Measurements from ENCODE around the gene WDR64. TPM values are rescaled to one million over a fixed set of nuclear protein-coding genes. Genes with fewer than 3 reads are reported as not detected.
A peak's percentile ranks its signal among the peaks of the same experiment; 100 is the strongest.

The WDR64 gene
- total and polyA plus RNA-seq, 8 donors, result 0.17 to 0.33 (median 0.28) TPM; not detected in 3

GRCh38 chr1:241816008-241816407 lies 163.9 kb downstream of the WDR64 start:
- no peaks in the 10 kb centered on the region for H3K36me3 ChIP-seq
- no peak for TF ChIP-seq CTCF (IDR thresholded peaks at IDR 0.05)
- intact Hi-C loops (cut with DNase I), result no loop called here
- no peak overlapping the region for H3K4me3 ChIP-seq
- H3K9me3 ChIP-seq, result no peaks in the 10 kb centered on the region
- ATAC-seq (no peak), DNase-seq (no peak)
- H3K27ac ChIP-seq, result no peak overlapping the region
- no peaks in the 10 kb centered on the region for H3K4me1 ChIP-seq
- no peaks in the 10 kb centered on the region for H3K27me3 ChIP-seq

GRCh38 chr1:241817331-241817792 lies 165.3 kb downstream of the WDR64 start:
- Histone ChIP-seq H3K9me3 (no peaks in the 10 kb centered on the region), H3K27ac (no peak overlapping the region), H3K27me3 (no peaks in the 10 kb centered on the region), H3K36me3 (no peaks in the 10 kb centered on the region), H3K4me1 (no peaks in the 10 kb centered on the region), H3K4me3 (no peak overlapping the region)
- no peak for DNase-seq
- intact Hi-C loops (cut with DNase I), result no loop called here
- no peak for TF ChIP-seq CTCF (IDR thresholded peaks at IDR 0.05)
- peak; percentile 43 for ATAC-seq

- intact Hi-C loops (cut with DNase I), result no loop called here
- TF ChIP-seq CTCF (IDR thresholded peaks at IDR 0.05), result no peak
- ATAC-seq (no peak), DNase-seq (no peak)
- H3K4me3 ChIP-seq, result no peak overlapping the region
- no peaks in the 10 kb centered on the region for H3K9me3 ChIP-seq
- no peak overlapping the region for H3K27ac ChIP-seq
- no peaks in the 10 kb centered on the region for H3K36me3 ChIP-seq
- H3K27me3 ChIP-seq, result no peaks in the 10 kb centered on the region
- H3K4me1 ChIP-seq, result no peaks in the 10 kb centered on the region
Observed at GRCh38 chr1:241817956-241818612, 166.0 kb downstream of the WDR64 start.

- TF ChIP-seq CTCF (IDR thresholded peaks at IDR 0.05), result no peak
- intact Hi-C loops (cut with DNase I), result no loop called here
- H3K36me3 ChIP-seq, result no peaks in the 10 kb centered on the region
- no peak overlapping the region for H3K4me3 ChIP-seq
- no peaks in the 10 kb centered on the region for H3K9me3 ChIP-seq
- no peaks in the 10 kb centered on the region for H3K27me3 ChIP-seq
- H3K27ac ChIP-seq, result no peak overlapping the region
- DNase-seq (no peak), ATAC-seq (no peak)
- H3K4me1 ChIP-seq, result no peaks in the 10 kb centered on the region
Observed at GRCh38 chr1:241819340-241819866, 167.3 kb downstream of the WDR64 start.

- H3K27me3 ChIP-seq, result no peaks in the 10 kb centered on the region
Observed at GRCh38 chr1:241821363-241821762, 169.3 kb downstream of the WDR64 start.

More at GRCh38 chr1:241821363-241821762, 169.3 kb downstream of the WDR64 start:
- no peaks in the 10 kb centered on the region for H3K4me1 ChIP-seq
- DNase-seq, result no peak
- TF ChIP-seq CTCF (IDR thresholded peaks at IDR 0.05), result no peak
- no peak for ATAC-seq
- no peak overlapping the region for H3K27ac ChIP-seq
- intact Hi-C loops (cut with DNase I), result loop anchor here in 1 of 2 donors (10.0 kb wide), 1 partner anchor 287 kb away; the partner anchor contains the start of gene KMO
- no peak overlapping the region for H3K4me3 ChIP-seq
- H3K9me3 ChIP-seq, result no peaks in the 10 kb centered on the region
- H3K36me3 ChIP-seq, result no peaks in the 10 kb centered on the region
